DOHH2 (cell line): ENCODE data around the gene SNCG.

ENCODE experiments used
- EZH2phosphoT487 ChIP-seq: fragments of 200-600 bp; sonication (generic); IDR thresholded peaks from 2 replicates; pipeline ENCODE4 v1.6.1; 2017; ENCODE audit warnings: borderline replicate concordance, mild to moderate bottlenecking, antibody characterized with exemption, low read length, moderate library complexity, mixed read lengths
- TF ChIP-seq, protein P1 (sequence below): fragments of 200-600 bp; sonication (generic); IDR thresholded peaks from one replicate; pipeline ENCODE4 v1.5.1; 2014; ENCODE audit warnings: antibody characterized with exemption, mild to moderate bottlenecking, low read depth, low read length; ENCODE audit not compliant: poor library complexity, severe bottlenecking

DNA sequence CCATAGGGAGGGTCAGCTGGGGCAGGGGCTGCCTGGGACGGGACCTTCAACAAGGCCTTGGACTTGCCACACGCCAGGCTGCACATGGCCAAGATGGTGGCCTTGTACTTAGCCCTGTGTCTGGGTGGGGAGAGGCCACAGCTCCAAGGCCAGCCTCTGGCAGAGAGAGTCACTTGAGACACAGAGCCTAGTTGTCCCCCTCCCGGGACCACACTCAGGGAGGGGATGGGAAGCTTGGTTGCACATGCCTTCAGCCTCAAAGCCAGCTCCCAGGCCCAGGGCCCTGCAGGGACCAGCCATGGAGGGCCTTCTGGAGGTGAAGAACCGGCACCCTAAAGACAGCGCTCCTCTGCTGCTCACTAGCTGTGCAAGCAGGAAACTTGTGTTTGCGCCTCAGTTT lies 17.7 kb upstream of the SNCG start:
- TF ChIP-seq, protein P1, sequence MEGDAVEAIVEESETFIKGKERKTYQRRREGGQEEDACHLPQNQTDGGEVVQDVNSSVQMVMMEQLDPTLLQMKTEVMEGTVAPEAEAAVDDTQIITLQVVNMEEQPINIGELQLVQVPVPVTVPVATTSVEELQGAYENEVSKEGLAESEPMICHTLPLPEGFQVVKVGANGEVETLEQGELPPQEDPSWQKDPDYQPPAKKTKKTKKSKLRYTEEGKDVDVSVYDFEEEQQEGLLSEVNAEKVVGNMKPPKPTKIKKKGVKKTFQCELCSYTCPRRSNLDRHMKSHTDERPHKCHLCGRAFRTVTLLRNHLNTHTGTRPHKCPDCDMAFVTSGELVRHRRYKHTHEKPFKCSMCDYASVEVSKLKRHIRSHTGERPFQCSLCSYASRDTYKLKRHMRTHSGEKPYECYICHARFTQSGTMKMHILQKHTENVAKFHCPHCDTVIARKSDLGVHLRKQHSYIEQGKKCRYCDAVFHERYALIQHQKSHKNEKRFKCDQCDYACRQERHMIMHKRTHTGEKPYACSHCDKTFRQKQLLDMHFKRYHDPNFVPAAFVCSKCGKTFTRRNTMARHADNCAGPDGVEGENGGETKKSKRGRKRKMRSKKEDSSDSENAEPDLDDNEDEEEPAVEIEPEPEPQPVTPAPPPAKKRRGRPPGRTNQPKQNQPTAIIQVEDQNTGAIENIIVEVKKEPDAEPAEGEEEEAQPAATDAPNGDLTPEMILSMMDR: no peak
- no peak for TF ChIP-seq EZH2phosphoT487
